ENCODE results near the gene XIRP2.

Gene XIRP2

DNA sequence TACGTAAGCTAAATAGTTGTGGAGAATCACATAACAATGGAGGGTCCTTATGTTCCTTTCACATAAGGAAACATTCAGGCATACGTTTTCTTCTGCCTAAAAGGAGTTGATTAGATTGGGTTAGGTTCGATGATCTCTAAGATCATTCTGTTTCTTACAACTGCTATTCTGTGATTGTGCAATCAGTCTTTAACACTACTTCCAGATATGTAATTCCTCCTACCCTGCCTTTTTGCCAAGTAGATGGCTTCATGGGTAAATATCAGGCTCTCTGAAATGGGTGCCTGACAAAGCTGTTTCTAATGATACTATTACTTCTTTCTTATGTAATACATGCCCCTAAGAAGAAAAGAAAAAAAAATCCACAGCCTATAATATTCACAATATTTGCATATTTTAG, 321.5 kb downstream of the XIRP2 start:
- Histone ChIP-seq H3K9me3 (no peaks in the 10 kb centered on the region), H3K36me3 (no peaks in the 10 kb centered on the region), H3K4me1 (ENCODE audit: control insufficient read depth in 1 of 2, insufficient read depth in 1 of 2, low read depth in 1 of 2, low read length in 1 of 2) (no peaks in the 10 kb centered on the region), H3K27ac (no peak overlapping the region), H3K27me3 (no peaks in the 10 kb centered on the region), H3K4me3 (ENCODE audit: low read depth in 1 of 2, low read length in 1 of 2) (no peak overlapping the region)
- TF ChIP-seq, protein P1, sequence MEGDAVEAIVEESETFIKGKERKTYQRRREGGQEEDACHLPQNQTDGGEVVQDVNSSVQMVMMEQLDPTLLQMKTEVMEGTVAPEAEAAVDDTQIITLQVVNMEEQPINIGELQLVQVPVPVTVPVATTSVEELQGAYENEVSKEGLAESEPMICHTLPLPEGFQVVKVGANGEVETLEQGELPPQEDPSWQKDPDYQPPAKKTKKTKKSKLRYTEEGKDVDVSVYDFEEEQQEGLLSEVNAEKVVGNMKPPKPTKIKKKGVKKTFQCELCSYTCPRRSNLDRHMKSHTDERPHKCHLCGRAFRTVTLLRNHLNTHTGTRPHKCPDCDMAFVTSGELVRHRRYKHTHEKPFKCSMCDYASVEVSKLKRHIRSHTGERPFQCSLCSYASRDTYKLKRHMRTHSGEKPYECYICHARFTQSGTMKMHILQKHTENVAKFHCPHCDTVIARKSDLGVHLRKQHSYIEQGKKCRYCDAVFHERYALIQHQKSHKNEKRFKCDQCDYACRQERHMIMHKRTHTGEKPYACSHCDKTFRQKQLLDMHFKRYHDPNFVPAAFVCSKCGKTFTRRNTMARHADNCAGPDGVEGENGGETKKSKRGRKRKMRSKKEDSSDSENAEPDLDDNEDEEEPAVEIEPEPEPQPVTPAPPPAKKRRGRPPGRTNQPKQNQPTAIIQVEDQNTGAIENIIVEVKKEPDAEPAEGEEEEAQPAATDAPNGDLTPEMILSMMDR (IDR thresholded peaks at IDR 0.05) = no peak

DNA sequence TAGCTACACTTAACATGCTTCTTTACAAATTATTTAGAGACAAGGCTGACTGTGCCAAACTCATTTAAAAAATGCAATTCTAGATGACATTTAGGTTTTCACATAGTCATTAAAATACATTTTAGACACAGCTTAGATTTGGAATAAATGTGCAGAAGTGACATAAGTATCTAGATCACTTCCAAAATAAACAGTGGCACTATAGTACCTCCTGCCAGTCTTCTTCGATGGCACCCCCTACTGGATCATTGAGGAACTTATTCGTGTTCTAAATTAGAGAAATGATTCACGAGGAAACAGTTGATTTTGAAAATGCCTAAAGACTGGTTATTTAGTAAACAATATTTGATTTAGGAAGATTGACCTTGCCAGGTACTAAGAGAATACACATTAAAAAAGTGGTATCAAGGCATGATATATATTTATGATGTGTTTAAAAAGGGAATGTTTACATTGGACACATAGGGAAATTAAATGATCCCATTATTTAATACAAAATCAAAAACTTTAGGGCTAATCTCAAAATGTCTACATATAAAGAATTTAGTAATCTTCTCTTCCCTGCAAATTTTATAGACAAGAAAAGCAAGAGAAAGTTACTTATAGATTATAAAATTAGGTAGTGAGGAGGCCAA, 323.9 kb downstream of the XIRP2 start:
- Histone ChIP-seq H3K36me3 (no peaks in the 10 kb centered on the region), H3K4me3 (ENCODE audit: low read depth in 1 of 2, low read length in 1 of 2) (no peak overlapping the region), H3K27me3 (no peaks in the 10 kb centered on the region), H3K4me1 (ENCODE audit: control insufficient read depth in 1 of 2, insufficient read depth in 1 of 2, low read depth in 1 of 2, low read length in 1 of 2) (no peaks in the 10 kb centered on the region), H3K27ac (no peak overlapping the region), H3K9me3 (no peaks in the 10 kb centered on the region)
- TF ChIP-seq, protein P1 (IDR thresholded peaks at IDR 0.05) = no peak

DNA sequence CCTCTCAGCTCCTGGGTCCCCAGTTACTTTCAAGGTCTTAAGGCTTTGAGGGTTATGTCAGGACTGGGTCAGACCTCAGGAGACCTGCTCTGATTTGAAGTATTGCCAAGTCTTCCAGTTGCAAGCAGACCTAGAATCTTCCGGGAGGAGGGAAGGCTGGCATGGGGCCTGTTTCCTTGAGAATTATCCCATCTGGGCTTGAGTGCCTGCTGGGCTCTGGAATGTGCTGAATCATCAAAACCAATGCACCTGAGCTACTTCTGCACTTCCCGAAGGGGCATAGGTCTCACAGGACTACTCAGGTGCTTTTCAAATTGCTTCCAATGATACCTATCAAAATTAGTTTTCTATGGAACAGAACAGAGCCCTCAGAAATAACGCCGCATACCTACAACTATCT, 327.3 kb downstream of the XIRP2 start:
- H3K27me3 ChIP-seq = no peaks in the 10 kb centered on the region
- no peak overlapping the region for H3K27ac ChIP-seq
- H3K36me3 ChIP-seq = no peaks in the 10 kb centered on the region
- no peak overlapping the region for H3K4me3 ChIP-seq (ENCODE audit: low read depth in 1 of 2, low read length in 1 of 2)
- TF ChIP-seq, protein P1 (IDR thresholded peaks at IDR 0.05) = no peak
- H3K9me3 ChIP-seq = no peaks in the 10 kb centered on the region
- no peaks in the 10 kb centered on the region for H3K4me1 ChIP-seq (ENCODE audit: control insufficient read depth in 1 of 2, insufficient read depth in 1 of 2, low read depth in 1 of 2, low read length in 1 of 2)

DNA sequence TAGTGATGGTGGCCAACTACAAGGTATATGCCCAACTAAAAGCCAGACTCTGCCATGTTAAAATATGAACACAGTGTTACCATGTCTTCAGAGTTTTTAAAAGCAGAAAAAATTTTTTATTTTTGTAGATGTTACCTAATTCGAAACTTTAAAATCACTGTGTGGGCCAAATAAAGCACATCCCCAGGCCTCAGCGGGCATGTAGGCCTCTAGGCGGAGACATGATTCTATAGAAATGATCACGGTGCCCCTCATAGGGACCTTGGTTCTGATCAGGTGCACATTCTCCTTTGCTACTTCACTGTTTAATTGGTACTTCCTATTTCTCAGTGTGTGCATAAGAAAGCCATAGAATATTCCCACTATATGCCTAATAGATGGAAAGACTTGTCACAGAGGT, 349.2 kb downstream of the XIRP2 start:
- TF ChIP-seq, protein P1 (IDR thresholded peaks at IDR 0.05) = no peak
- no peaks in the 10 kb centered on the region for H3K36me3 ChIP-seq
- no peak overlapping the region for H3K4me3 ChIP-seq (ENCODE audit: low read depth in 1 of 2, low read length in 1 of 2)
- H3K9me3 ChIP-seq = no peaks in the 10 kb centered on the region
- H3K27me3 ChIP-seq = no peaks in the 10 kb centered on the region
- no peak overlapping the region for H3K27ac ChIP-seq
- H3K4me1 ChIP-seq (ENCODE audit: control insufficient read depth in 1 of 2, insufficient read depth in 1 of 2, low read depth in 1 of 2, low read length in 1 of 2) = no peaks in the 10 kb centered on the region

DNA sequence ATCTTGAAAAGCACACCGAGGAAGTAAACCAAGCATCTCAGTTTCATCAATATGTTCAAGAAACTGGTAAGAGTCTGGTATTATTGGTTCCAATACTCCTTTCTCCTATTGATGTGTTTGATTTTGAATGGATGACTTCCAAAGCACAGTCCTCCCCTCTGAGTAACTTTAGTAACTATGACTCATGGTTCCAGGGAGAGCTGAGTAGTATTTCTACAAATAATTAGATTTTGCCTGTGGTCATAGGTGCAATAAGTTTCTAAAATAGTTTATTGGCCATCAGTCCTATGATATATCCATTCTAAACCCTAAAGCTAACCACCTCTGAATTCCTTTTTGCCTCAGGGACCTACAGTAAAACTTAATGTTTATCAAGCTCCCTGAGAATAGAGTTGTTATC, 352.4 kb downstream of the XIRP2 start:
- H3K4me1 ChIP-seq (ENCODE audit: control insufficient read depth in 1 of 2, insufficient read depth in 1 of 2, low read depth in 1 of 2, low read length in 1 of 2) = no peaks in the 10 kb centered on the region
- TF ChIP-seq, protein P1 (IDR thresholded peaks at IDR 0.05) = no peak
- H3K27ac ChIP-seq = no peak overlapping the region
- H3K4me3 ChIP-seq (ENCODE audit: low read depth in 1 of 2, low read length in 1 of 2) = no peak overlapping the region
- no peaks in the 10 kb centered on the region for H3K36me3 ChIP-seq
- no peaks in the 10 kb centered on the region for H3K27me3 ChIP-seq
- no peaks in the 10 kb centered on the region for H3K9me3 ChIP-seq

DNA sequence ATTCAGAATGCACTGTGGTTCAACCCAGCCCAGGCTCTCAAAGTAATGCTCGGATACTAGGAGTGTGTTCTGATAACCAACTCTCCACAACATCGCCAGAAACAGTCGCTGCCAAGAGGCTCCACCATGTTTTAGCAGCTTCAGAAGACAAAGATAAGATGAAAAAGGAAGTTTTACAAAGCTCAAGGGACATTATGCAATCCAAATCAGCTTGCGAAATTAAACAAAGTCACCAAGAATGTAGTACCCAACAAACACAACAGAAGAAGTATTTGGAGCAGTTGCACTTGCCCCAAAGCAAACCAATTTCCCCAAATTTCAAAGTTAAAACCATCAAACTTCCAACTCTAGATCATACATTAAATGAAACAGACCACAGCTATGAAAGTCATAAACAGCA, 360.9 kb downstream of the XIRP2 start:
- H3K4me1 ChIP-seq (ENCODE audit: control insufficient read depth in 1 of 2, insufficient read depth in 1 of 2, low read depth in 1 of 2, low read length in 1 of 2) = no peaks in the 10 kb centered on the region
- no peak overlapping the region for H3K27ac ChIP-seq
- TF ChIP-seq, protein P1 (IDR thresholded peaks at IDR 0.05) = no peak
- no peaks in the 10 kb centered on the region for H3K9me3 ChIP-seq
- H3K4me3 ChIP-seq (ENCODE audit: low read depth in 1 of 2, low read length in 1 of 2) = no peak overlapping the region
- H3K27me3 ChIP-seq = no peaks in the 10 kb centered on the region
- H3K36me3 ChIP-seq = no peaks in the 10 kb centered on the region

Data from neutrophil (primary cell).